LNCAP (cell line): ENCODE results near the gene SNX8.

Experiments
- CTCF ChIP-seq: fragments of 450-650 bp; IDR thresholded peaks from 2 replicates; pipeline ENCODE4 v1.5.1; 2017; ENCODE audit warnings: mild to moderate bottlenecking

Gene SNX8

GRCh38 chr7:2220954-2221353 is 93.3 kb downstream of the SNX8 start:
- no peak for TF ChIP-seq CTCF

GRCh38 chr7:2220506-2220905 is 93.7 kb downstream of the SNX8 start:
- no peak for TF ChIP-seq CTCF

- TF ChIP-seq CTCF = no peak
Observed at GRCh38 chr7:2220030-2220429, 94.2 kb downstream of the SNX8 start.

GRCh38 chr7:2219606-2220005 is 94.6 kb downstream of the SNX8 start:
- TF ChIP-seq CTCF = no peak

- no peak for TF ChIP-seq CTCF
Observed at GRCh38 chr7:2219136-2219535, 95.1 kb downstream of the SNX8 start.

- TF ChIP-seq CTCF = no peak
Observed at GRCh38 chr7:2218444-2218785, 95.8 kb downstream of the SNX8 start.

GRCh38 chr7:2217716-2218443 is 96.4 kb downstream of the SNX8 start:
- no peak for TF ChIP-seq CTCF

- TF ChIP-seq CTCF = no peak
Observed at GRCh38 chr7:2217206-2217605, 97.0 kb downstream of the SNX8 start.
